K562 (cell line): Measurements from ENCODE around the gene LMNTD2. TPM values are rescaled to one million over a fixed set of nuclear protein-coding genes. Genes with fewer than 3 reads are reported as not detected.

Source experiments
- ADNP ChIP-seq: fragments of 200-800 bp; sonication (Bioruptor generic); IDR thresholded peaks from 2 replicates; pipeline ENCODE4 v1.6.1; 2016; ENCODE audit warnings: missing genetic modification characterization, missing compliant biosample characterization
- ATF7 ChIP-seq: fragments of 450-650 bp; IDR thresholded peaks from 2 replicates; pipeline ENCODE4 v1.7.1; 2014; ENCODE audit warnings: mild to moderate bottlenecking, moderate library complexity
- C11orf30 ChIP-seq: fragments of 450-650 bp; IDR thresholded peaks from 2 replicates; pipeline ENCODE4 v1.6.1; 2016; ENCODE audit warnings: low read depth, mild to moderate bottlenecking
- CREBBP ChIP-seq: IDR thresholded peaks from one replicate; pipeline ENCODE4 v1.6.1; 2012; ENCODE audit warnings: low read depth, mild to moderate bottlenecking, control low read depth, inconsistent platforms, low read length
- GATAD2B ChIP-seq: fragments of 450-650 bp; IDR thresholded peaks from 2 replicates; pipeline ENCODE4 v1.6.1; 2017; ENCODE audit warnings: mild to moderate bottlenecking, borderline replicate concordance
- HIVEP1 ChIP-seq: fragments of 250-450 bp; sonication (Bioruptor Pico); IDR thresholded peaks from 2 replicates; pipeline ENCODE4 v1.4.0; 2020; ENCODE audit warnings: mild to moderate bottlenecking
- HNRNPL ChIP-seq: fragments of 200-400 bp; formaldehyde crosslinking; IDR thresholded peaks from 2 replicates; pipeline ENCODE4 v1.6.1; 2017; ENCODE audit warnings: low read depth, mild to moderate bottlenecking, low read length
- MBD2 ChIP-seq: sonication (generic); IDR thresholded peaks from 2 replicates; pipeline ENCODE4 v1.6.1; 2016; ENCODE audit warnings: low read depth, borderline replicate concordance
- MLX ChIP-seq, 2 experiments: fragments of 450-650 bp in 1 of 2; sonication (generic) in 1 of 2; formaldehyde crosslinking; conservative IDR thresholded peaks; 2 replicates each; pipeline versions ENCODE4 v1.4.0 to v1.8.1; 2020 to 2022; ENCODE audit warnings: mild to moderate bottlenecking in 1 of 2, missing genetic modification reagents in 1 of 2
- MTA2 ChIP-seq: fragments of 450-650 bp; IDR thresholded peaks from 2 replicates; pipeline ENCODE4 v1.6.1; 2016; ENCODE audit warnings: low read depth
- PURB ChIP-seq: sonication (generic); formaldehyde crosslinking; IDR thresholded peaks from 2 replicates; pipeline ENCODE4 v1.9.0; 2021; ENCODE audit warnings: low read depth, mild to moderate bottlenecking, missing genetic modification reagents
- RAD21 ChIP-seq, 2 experiments: fragments of 250-450 bp in 1 of 2; fragments of 450-650 bp in 1 of 2; sonication (Bioruptor Pico) in 1 of 2; formaldehyde crosslinking in 1 of 2; IDR thresholded peaks in 1 of 2; conservative IDR thresholded peaks in 1 of 2; 2 replicates each; pipeline versions ENCODE4 v1.4.0 to v1.8.0; 2020 to 2022; ENCODE audit warnings: mild to moderate bottlenecking in 2 of 2, moderate library complexity in 1 of 2
- RAD51 ChIP-seq: fragments of 450-650 bp; IDR thresholded peaks from 2 replicates; pipeline ENCODE4 v1.7.1; 2016; ENCODE audit warnings: low read depth, mild to moderate bottlenecking, borderline replicate concordance
- RBBP5 ChIP-seq: fragments of 200-600 bp; sonication (generic); IDR thresholded peaks from 2 replicates; pipeline ENCODE4 v1.6.1; 2012; ENCODE audit warnings: borderline replicate concordance, mild to moderate bottlenecking, low read length, control low read depth, inconsistent platforms; ENCODE audit not compliant: insufficient read depth, poor library complexity, severe bottlenecking
- RBM17 ChIP-seq: fragments of 200-400 bp; formaldehyde crosslinking; IDR thresholded peaks from 2 replicates; pipeline ENCODE4 v1.6.1; 2017; ENCODE audit warnings: low read depth, mild to moderate bottlenecking, low read length, borderline replicate concordance
- RFX5 ChIP-seq: IDR thresholded peaks from 2 replicates; pipeline ENCODE4 v1.6.1; 2011; ENCODE audit warnings: low read depth, mild to moderate bottlenecking, improper control_type of control experiment, low read length
- RUNX1 ChIP-seq: sonication (generic); IDR thresholded peaks from 2 replicates; pipeline ENCODE4 v1.6.1; 2016; ENCODE audit warnings: antibody characterized with exemption, low read depth
- SAP30 ChIP-seq: fragments of 200-600 bp; sonication (generic); IDR thresholded peaks from 2 replicates; pipeline ENCODE4 v1.6.1; 2012; ENCODE audit warnings: borderline replicate concordance, low read depth, mild to moderate bottlenecking, moderate library complexity, low read length, control low read depth, inconsistent platforms; ENCODE audit not compliant: insufficient read depth, poor library complexity, severe bottlenecking
- STAT5A ChIP-seq: IDR thresholded peaks from 2 replicates; pipeline ENCODE4 v1.6.1; 2012; ENCODE audit warnings: low read length, inconsistent platforms, borderline replicate concordance
- TRIM24 ChIP-seq, 2 experiments: fragments of 450-650 bp; IDR thresholded peaks; 2 replicates each; pipeline ENCODE4 v1.6.1; 2016
- VEZF1 ChIP-seq: fragments of 200-800 bp; sonication (Bioruptor generic); IDR thresholded peaks from 2 replicates; pipeline ENCODE4 v1.6.1; 2017; ENCODE audit warnings: missing genetic modification characterization, missing compliant biosample characterization
- ZBTB11 ChIP-seq, 3 experiments: fragments of 200-800 bp in 1 of 3; fragments of 250-450 bp in 1 of 3; fragments of 450-650 bp in 1 of 3; sonication (Bioruptor Pico) in 1 of 3; sonication (Bioruptor generic) in 1 of 3; formaldehyde crosslinking in 1 of 3; IDR thresholded peaks; 2 replicates each; pipeline versions ENCODE4 v1.6.1 to v1.8.0; 2016 to 2022; ENCODE audit warnings: mild to moderate bottlenecking in 2 of 3, missing genetic modification characterization in 2 of 3, missing compliant biosample characterization in 1 of 3, moderate library complexity in 1 of 3
- ZNF263 ChIP-seq: sonication (generic); formaldehyde crosslinking; IDR thresholded peaks from 2 replicates; pipeline ENCODE4 v1.8.0; 2022; ENCODE audit warnings: mild to moderate bottlenecking, missing genetic modification reagents, borderline replicate concordance
- polyA plus RNA-seq, 8 experiments: library from polyadenylated mRNA; depleted of rRNA in 4 of 8; stranded (reverse) in 5 of 8; unstranded in 3 of 8; fragments of >200 nt; fragmentation: Nextera tagmentation in 2 of 8; fragmentation: Illumina TruSeq in 1 of 8; extraction: Ambion mirVana in 2 of 8; extraction: Trizol in 1 of 8; gene quantifications; 2 replicates each; pipeline versions ENCODE4 v1.2.1 to v1.2.3, GENCODE V29; 2011 to 2014; ENCODE audit warnings: inconsistent platforms in 1 of 8, missing spikeins in 1 of 8
- total RNA-seq, 7 experiments: library from RNA; depleted of rRNA in 6 of 7; stranded (reverse); fragments of >200 nt in 6 of 7; fragmentation: Illumina TruSeq in 2 of 7; extraction: Trizol in 2 of 7; gene quantifications; 2 replicates each; pipeline versions ENCODE4 v1.2.1 to v1.2.3, GENCODE V29; 2011 to 2021; ENCODE audit warnings: low replicate concordance in 1 of 7

Gene LMNTD2
- total and polyA plus RNA-seq, 9 of the 15 experiments (the other 6 are each of a cell fraction or from before 2014, with no cell fraction given): 0.48 to 4.2 (median 1.5) TPM; not detected in 3

GRCh38 chr11:567629-568292 lies 7.2 kb upstream of the LMNTD2 start (continued):
- TF ChIP-seq SAP30 (peak; percentile 14), VEZF1 (no peak), ADNP (tag) (no peak), RBBP5 (peak; percentile 67), MTA2 (no peak), ZBTB11 (CRISPR knock-in tag; IDR thresholded peaks at IDR 0.05) (no peak), RBM17 (no peak), PURB (CRISPR knock-in tag) (no peak), RFX5 (no peak), TRIM24 (IDR thresholded peaks at IDR 0.05) (no peak), RAD51 (no peak), CREBBP (no peak), ATF7 (no peak), STAT5A (no peak), C11orf30 (no peak), GATAD2B (no peak), MBD2 (0 out of 2 replicates have a peak, but pooled peaks have one; percentile 3), HIVEP1 (CRISPR knock-in tag) (no peak), HNRNPL (0 out of 2 replicates have a peak, but pooled peaks have one; percentile 33), RAD21 (CRISPR knock-in tag; conservative IDR thresholded peaks at IDR 0.05 in 1 of 2, IDR thresholded peaks at IDR 0.05 in 1 of 2) (no peak), MLX (CRISPR knock-in tag; conservative IDR thresholded peaks at IDR 0.05) (no peak), ZNF263 (CRISPR knock-in tag) (no peak), RUNX1 (no peak)
